Stimulated activated naive CD4-positive, alpha-beta T cell (primary cell): ENCODE measurements around the gene DEFB108B.
"Not testable (repeated sequence)": the region's sequence is repeated elsewhere in the genome, so short reads cannot be mapped to it uniquely, and the experiment has no call there.

Experiments
- DNase-seq, 6 experiments: peaks; one replicate each; lab custom pipeline; 2025; lab: John Stamatoyannopoulos, UW

Gene DEFB108B

DNA sequence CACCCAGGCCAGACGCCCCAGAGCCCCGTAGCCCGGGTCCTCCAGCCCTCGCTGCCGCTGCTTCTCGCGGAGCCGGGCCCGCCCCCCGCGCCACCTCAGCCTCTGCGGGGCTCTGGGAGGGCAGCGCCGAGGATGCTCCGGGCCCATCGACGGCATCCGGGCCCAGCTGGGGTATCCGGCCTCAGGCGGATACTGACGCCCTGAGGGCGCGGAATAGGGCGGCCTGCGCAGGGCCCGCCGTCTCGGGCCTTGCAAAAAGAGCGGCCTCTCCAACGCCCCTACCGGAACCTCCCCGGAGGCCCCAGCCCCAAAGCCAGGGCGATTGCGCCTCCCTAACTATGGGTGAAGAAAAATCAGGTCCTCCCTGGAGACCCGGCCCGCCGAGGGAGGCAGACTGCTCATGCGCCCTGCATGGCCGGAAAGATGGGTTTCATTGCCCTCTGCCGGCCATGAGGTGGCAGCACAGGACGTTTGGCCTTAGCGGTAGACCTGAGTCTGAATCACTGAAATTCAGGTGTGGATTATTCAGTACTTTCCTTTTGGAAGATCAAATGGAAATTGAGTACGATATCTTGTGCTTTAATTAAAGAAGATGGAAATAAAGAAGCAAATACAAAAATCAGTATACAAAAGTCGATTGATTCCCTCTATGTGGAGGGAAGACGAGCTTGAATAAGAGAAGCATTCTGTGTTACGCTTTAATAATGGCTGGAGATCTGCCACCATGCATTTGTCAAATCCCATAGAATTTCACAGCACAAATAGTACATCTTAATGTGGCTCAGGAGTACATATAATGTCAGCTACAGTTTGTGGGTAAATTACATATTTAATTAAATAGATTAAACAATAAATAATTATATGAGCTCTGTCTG lies 19.3 kb upstream of the DEFB108B start:
- DNase-seq = peak; percentile 74 to 87 (median 80)

- DNase-seq = not testable (repeated sequence)
These were observed 11.5 kb upstream of the DEFB108B start for GRCh38 chr11:71821539-71821938.

GRCh38 chr11:71829247-71829646 lies 3.8 kb upstream of the DEFB108B start:
- not testable (repeated sequence) for DNase-seq

DNA sequence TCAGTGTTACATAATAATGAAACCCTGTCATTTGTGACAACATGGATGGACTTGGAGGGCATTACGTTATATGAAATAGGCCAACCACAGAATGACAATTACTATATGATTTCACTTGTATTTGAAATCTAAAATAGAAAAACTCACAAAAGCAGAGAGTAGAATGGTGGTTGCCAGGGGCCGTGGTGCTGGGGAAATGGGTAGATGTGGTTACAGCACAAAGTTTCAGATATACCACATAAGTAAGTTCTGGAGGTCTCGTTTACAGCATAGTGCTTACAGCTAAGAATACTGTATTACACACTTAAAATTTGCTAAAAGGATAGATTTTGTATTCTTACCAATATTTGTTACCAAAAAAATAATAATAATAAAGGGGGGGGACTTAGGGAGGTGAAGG lies 3.3 kb upstream of the DEFB108B start:
- not testable (repeated sequence) for DNase-seq

DNA sequence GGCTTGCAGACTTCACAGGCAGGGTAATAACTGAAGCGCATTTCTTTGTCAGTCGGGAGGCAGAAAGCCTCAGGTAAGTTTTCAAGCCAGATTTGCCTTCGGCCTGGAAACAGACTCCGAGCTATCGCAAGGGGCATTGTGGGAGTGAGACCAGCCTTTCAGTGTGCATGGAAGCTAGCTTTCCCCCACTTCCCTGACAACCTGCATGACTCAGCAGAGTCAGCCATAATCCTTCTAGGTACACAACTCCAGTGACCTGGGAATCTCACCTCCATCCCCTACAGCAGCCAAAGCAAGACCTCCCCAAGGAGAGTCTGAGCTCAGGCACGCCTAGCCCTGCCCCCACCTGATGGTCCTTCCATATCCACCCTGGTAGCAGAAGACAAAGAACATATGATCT lies 9.7 kb downstream of the DEFB108B start:
- DNase-seq = not testable (repeated sequence)

DNA sequence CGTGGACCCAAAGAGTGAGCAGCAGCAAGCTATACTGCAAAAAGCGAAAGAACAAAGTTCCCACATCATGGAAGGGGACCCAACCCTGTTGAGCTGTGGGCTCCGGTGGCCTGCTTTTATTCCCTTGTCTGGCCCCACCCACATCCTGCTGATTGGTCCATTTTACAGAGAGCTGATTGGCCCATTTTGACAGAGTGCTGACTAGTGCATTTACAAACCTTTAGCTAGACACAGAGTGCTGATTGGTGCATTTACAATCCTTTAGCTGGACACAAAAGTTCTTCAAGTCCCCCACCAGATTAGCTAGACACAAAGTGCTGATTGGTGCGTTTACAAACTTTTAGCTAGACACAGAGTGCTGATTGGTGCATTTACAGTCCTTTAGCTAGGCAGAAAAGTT lies 10.4 kb downstream of the DEFB108B start:
- DNase-seq = not testable (repeated sequence)

- no peak for DNase-seq
These were observed 10.9 kb downstream of the DEFB108B start for GRCh38 chr11:71843858-71844257.

GRCh38 chr11:71853895-71854294 lies 20.9 kb downstream of the DEFB108B start:
- DNase-seq = not testable (repeated sequence)

DNA sequence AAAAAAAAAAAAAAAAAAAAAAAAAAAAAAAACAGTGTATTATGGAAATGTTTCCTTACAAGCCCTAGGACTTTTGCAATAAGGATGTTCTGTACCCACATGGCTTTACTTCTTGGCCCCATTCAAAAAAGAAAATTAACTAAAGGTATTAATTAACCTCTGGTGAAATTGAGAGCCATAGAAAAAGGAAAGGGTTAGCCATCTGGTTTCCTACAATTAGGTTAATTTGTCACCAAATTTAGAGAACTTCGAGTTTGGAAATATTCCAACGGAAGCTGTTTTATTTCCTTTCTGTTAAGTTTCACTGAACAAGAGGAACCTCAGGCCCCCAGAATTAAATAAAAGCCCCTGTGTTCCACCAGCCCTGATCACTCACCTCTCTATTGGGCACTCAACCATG lies 22.9 kb downstream of the DEFB108B start:
- not testable (repeated sequence) for DNase-seq

GRCh38 chr11:71860835-71861234 lies 27.8 kb downstream of the DEFB108B start:
- DNase-seq = not testable (repeated sequence)

DNA sequence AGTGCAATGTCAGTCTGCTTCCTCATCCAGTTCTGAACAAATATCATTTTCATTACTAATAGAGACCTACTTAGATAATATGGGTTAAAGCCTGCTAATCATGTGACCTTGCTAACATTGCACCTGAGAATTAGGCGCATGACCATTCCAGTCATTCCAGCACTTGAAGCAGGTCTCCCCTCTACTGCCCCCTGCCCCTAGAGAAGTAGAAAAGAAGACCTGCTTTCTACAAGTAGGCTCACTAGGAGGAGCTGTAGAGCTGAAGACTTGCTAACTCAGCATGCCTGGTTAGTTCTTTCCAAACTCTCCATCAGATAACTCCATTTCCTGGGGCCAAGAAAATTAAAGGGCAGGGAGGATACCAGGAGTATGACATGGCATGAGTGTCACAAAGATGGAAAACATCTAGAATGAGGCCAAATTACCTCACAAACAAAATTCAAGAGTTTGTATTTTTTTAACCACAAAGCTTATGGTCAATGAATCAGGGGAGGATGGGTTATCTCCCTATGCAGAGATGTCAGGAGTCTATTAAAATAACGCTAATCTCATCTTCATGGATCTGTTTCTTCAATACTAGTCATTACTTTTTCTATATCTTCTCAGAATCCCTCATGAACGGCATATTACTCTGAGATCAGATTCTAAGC lies 31.1 kb downstream of the DEFB108B start:
- peak in 2 of 6 experiments; percentile 2 to 6 for DNase-seq

DNA sequence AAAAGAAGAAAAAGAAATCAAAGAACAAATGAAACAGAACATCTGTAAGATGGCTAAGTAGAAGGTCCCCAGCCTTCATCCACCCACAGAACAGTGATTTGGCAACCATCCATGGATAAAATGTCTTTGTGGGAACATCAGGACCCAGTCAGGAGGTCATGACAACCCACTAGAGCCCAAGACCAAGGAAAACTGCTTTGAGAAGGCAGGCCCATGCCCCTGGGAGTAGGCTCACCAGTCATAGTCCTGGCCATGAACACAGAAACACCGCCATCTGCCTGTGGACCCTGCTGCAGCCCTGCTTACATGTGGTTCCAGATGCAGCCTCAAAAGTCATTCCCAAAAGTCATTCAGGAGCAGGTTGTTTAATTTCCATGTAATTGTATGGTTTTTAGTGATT lies 34.2 kb downstream of the DEFB108B start:
- DNase-seq = not testable (repeated sequence)

- not testable (repeated sequence) for DNase-seq
These were observed 36.9 kb downstream of the DEFB108B start for GRCh38 chr11:71869931-71870330.

- DNase-seq = not testable (repeated sequence)
These were observed 37.7 kb downstream of the DEFB108B start for GRCh38 chr11:71870661-71871060.

DNA sequence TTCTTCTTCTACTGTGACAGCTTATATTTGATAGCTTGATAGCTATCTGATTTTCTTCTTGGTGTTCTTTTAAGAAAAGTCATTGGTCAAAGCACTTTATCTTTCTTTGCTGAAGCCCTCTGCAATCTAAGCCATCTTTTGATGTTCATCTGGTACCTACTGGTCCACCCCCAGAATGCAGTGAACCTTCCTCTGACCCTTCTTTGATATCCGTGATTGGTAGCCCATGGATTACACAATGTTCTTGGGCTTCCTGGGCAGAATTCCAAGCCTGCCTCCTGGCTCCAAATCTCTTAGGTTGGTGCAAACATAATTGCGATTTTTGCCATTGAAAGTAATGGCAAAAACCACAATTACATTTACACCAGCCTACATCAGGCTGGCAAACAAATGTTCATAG lies 43.3 kb downstream of the DEFB108B start:
- DNase-seq = not testable (repeated sequence)

- DNase-seq = not testable (repeated sequence)
These were observed 45.1 kb downstream of the DEFB108B start, which contains the start of gene DEFB131B for GRCh38 chr11:71878059-71878458. DEFB131B (plus strand) TSS chr11:71878453; CDS start chr11:71878453, 0 bp downstream.

DNA sequence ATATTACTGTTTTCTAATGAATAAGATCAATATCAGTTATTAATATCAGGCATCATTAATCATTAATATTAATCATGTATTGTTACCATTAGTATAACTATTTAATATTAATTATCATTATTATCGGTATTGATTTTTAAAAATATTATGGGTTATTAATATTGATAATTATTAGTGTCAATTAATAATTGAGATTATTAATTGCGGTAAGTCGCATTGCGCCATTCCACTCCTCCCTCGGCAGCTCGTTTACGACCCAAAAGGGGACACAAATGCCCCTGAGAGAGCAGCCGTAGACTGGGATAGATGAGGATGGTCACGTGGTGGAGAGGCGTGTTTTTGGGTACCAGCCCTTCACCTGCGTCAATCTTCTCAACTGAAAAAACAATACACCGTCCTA lies 52.8 kb downstream of the DEFB108B start:
- DNase-seq = not testable (repeated sequence)
